Measurements from ENCODE around the gene CST5.
"Not testable (repeated sequence)": the region's sequence is repeated elsewhere in the genome, so short reads cannot be mapped to it uniquely, and the experiment has no call there.

Gene CST5

DNA sequence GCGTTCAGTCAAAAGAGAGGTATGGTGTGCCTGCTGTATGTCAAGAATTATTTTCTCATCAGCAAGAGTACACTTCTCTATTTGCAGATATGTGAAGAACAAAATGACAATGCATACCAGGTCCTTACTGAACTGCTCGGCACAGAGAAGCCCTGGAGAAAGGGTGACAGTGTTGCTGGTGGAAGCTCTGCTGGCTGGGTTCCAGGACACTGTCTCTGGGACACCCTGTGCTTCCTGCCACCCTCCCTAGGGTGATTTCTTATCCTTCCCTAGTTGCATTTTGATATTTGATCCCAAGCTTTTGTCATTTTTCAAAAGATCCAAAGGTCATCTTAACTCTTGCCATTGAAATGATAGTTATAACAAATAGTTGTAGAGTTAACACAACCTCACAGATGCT lies 8.3 kb upstream of the CST5 start:
- DNase-seq, result no peak

DNA sequence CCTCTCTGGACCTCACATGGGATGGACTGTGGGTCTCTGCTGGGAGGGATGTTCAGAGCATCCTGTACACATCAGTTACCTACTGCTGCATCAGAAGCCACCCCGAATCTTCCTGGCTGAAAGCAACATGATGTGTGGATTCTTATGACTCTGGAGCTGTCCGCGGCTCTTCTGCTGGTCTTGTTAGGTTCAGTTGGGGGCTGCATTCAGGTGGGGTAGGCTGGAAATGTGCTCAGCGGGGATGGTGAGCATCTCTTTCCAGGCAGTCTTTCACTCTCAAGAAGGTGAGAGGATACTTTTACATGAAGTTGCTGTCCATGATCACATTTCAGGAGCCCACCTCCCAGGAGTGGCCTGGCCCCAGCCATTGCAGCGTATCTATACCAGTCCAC lies 5.2 kb upstream of the CST5 start:
- DNase-seq, result no peak

DNA sequence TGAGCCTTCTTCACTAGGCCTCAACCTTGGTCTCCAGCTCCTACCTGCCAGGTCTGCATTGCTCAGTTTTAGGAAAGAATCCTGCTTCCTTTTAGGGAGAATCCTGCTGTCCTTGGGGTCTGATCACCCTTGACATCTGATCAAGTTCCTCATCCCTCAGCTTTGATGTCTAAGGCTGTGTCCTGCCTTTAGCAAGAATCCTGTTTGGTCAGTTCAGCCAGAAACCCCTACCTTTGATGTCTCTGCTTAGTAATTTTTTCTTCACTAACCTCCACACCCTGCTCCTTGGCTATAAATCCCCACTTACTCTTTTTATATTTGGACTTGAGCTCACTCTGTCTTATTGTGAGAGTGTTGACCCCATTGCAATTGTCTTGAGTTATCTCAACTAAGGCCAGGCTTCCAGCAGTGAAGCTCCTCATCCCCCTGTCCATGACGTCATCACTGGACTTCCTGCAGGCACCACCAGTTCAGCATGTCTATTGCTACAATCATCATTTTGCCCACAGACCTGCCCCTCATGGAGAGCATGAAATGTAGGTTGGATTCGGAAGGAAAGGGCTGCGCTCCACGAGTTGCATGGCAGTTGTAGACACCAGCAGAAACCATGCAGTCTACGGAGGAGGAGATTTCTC lies 4.7 kb upstream of the CST5 start:
- DNase-seq, result no peak

DNA sequence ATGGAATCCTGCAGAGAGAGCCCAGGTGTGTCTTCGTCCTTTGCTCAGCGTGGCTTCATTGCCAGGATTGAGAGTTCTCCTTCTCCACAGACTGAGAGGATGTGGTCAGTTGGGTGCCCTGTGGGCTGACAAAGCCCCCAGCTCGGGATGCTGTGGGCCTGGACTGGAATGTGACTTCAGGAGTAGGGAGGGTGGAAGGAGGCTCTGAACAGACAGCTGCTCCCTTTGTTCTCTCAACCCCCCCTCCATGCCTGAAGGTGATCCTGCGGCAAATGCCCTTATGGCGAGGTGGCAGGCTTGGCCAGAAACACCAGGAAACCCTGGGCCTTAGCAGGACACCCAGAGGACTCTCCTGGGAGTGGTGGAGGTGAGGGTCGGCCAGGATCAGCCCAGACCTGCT lies 1.8 kb upstream of the CST5 start:
- DNase-seq, result no peak

DNA sequence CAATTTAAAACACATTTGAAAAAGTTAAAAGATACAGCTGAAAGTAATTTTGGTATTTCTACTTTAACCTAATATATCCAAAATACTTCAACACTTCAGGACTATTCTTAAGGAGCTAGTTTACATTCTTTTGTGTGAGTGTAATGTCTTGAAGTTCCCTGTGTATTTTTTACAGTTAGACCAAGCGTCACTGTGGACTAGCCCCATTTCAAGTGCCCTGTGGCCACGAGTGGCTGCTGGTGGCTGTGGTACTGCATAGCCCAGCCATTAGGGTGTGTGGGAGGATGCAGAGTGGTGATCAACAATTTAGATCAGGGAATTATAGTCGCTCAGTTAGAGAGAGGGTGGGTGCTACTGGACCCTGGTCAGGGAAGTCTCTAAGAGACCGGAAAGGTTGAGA lies 869 bp upstream of the CST5 start:
- no peak for DNase-seq

DNA sequence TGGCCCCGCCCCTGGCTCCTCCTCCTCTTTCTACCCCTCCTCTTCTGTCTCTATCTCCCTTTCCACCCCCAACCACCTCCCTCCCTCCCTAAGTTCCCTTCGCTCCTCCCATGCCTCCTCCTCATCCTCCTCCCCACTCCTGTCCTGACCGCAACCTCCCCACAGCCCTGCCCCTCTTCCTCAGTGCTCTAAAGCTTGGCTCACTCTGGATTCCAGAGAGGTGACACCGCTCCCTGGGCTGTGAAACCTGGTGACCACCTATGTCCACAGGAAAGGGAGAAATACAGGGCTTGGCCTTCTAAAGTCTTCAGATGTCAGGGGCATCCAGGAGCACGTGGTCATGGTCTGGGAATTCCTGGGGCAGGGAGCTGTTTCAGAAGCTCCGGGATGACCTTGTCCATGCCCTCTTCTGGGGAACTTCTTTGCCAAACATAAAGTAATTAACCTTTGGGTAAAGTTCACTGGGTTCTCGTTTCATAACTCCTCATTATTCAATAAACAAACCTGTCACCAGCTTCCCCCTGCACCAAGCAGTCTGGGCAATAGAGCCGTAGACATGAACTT lies 345 bp upstream of the CST5 start:
- DNase-seq, result no peak

DNA sequence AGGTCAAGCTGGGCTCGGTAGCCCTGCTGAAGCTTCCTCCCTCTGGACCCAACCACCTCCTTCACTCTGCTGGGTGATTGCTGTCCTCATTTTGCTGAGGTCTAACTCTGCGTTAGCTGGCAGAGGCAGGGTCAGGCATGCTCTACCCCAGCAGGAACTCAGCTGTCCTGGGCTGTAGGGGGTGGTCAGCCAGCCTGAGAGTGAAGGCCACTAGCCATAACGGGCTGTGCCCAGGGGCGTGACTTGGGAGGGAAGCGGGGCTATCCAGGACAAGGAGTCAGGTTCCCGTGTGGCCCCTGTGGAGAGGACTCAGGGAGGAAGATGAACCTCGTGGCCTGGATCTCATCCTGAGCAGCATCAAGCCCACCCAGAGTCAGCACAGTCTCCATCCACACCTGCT lies 761 bp downstream of the CST5 start:
- no peak for DNase-seq

DNA sequence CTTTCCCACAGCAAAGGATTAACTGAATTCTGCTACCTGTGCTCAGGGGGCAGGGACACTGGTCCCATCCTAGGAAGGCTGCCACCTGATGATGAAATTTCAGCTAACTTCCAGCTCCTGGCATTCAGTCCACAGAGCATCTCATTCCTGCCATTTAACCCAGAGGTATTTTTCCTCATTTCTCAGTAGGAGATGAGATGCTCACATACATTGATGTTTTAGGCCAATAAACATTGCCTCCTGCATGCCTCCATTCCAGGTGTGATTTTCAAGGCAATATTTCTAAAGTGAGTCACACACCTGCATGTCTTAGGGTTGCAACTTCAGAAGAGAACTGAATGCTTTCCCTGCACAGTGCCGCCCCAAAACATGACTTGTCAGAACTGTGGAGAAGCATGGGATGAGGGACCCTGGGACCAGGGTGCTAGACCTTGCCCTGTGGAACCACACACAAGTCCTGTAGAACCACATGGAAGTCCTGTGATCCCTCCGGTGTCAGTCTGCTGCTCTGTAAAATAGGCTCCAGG lies 1.5 kb downstream of the CST5 start:
- DNase-seq, result not testable (repeated sequence)

DNA sequence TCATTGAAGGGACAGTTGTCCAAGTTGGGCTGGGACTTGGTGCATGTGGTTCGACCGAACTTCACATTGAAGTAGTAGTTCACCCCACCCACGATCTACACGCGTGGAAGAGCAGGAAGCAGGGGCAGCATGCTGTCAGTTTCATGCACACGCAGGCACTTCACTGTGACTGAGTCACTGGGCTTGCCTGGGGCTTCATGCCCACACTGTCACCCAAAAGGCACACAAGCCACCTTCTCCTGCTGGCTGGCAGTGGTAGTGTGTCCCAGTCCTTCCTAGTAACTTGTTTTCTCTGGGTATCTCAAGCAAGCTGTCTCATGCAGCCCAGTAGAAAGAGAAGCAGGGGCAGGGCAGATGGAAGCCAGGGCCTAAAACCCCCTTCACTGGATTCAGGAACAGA lies 2.0 kb downstream of the CST5 start:
- no peak for DNase-seq

DNA sequence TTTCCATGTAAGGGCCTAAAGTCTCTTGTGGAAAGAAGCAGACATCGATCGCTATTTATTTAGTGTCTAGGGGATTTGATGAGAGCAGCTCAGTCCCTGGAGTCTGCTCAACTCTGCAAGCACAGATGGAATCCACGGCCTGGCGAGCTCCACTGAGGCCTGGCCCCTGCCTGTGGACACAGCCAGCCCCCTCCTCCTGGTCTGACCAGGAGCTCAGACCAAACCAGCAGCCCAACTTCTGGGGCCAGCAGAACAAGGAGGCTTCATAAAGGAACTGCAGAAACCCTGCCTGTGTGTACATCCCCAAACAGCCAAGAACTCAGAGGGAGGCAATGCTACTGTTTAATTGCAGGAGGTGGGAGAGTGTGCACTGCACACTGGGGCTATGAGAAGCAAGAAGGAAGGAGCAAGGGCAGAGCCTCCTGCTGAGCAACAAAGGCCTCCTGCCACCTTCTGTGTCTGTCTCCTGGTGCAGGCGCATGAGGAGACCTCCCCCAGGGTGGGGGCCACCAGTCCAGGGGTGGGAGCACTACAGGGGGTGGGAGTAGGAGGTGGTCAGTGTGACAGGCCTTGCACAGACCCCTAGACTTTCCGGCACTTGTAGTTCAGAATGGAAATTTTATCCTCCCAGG lies 3.8 kb downstream of the CST5 start:
- no peak for DNase-seq

DNA sequence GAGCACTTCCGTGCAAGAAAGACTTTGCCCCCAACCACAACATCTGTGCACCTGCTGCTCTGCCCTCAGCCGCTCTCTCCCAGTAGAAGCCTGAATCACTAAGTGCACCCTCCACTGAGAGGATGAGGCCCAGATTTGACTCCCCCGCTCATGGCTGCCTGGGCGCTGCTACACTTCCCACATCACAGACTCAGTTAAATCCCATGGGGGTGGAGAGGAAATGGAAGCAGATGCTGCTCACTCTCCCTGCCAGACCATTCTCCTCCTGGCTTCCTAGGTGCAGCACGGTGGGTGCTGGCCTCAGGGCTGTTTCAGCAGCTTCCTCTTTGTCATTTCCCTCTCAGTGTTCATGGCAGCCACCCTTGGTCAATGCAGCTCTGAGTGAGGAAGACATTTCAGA lies 4.8 kb downstream of the CST5 start:
- no peak for DNase-seq

DNA sequence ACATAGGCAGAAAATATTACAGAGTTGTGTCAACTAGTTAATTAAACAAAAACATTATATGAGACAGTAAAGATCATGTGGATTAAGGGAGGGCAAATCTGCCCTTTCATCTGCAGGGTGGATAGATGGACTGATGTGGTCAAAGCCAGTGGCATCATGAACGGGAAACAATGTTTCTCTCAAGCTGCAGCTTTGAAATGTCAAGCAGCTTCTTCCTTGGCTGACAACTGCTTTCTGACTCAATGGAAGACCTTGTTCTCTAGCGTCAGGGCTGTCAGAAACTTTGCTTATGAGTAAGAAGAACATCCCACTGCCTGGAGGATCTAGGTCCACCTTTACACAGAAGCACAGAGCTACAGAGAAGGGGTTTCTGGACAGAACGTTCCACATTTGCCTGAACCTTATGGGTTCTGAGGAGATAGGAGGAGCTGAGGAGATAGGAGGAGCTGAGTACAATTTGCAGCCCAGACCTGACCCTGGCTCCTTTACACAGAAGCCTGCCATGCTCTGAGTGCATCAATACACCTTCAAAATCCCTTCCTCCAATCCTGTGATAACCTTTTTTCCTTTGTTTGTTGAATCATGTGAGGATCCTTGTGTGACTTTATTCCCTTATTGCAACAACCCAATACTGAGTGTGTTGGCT lies 6.1 kb downstream of the CST5 start:
- no peak for DNase-seq

DNA sequence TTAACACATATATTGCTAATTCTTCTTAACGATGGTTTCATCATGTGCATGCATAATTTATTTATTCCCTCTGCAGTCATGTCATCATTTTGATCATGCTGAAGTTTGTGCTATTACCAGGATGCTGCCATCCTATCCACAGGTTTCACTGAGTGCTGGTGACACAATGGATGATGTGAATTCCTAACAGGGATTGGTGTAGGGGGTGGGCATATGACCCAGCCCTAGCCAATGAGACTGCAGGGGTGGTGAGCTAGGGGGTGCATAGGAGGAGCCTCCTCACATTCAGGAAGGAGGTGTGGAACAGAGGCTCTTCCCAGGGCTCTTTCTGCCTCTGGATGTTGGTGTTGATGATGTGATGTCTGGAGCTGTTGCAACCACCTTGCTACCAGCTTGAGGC lies 7.5 kb downstream of the CST5 start:
- DNase-seq, result no peak

DNA sequence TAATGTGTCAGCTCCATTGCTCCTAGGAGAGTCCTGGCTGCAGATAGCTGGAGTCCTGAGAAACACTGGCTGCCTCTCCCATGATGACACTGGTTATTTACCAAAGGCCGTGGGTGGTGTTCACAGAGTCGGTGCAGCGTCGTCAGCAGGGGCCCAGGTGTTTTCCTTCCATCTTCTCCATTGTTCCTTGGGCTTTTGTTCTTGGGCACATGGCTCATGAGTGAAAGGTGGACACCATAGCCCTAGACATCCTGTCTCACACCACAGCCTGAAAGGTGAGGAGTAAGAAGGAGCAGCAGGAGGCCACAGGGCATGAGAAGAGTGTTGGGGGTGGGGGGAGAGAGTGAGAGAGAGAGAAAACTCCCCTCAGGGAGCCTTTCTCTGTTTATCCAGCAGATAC lies 9.1 kb downstream of the CST5 start:
- DNase-seq, result no peak

DNA sequence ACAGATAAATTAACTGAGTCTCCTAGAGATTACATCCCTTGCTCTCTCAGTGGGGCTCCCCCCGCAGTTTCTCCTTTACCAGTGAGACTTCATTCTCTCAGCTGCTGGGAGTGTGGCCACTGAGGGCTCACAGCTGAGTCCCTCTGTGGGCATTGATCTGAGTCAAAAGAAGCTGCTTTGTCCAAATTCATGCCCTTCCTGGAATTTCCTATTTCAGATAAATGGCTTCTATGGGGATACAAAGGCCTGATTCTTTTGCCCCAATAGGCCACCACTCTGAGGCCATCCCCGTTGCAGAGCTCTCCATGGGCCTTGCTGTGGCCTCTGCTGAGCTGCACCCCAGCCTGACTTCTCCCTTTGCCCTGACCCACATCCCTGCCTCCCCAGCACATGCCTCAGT lies 10.0 kb downstream of the CST5 start:
- no peak for DNase-seq

DNA sequence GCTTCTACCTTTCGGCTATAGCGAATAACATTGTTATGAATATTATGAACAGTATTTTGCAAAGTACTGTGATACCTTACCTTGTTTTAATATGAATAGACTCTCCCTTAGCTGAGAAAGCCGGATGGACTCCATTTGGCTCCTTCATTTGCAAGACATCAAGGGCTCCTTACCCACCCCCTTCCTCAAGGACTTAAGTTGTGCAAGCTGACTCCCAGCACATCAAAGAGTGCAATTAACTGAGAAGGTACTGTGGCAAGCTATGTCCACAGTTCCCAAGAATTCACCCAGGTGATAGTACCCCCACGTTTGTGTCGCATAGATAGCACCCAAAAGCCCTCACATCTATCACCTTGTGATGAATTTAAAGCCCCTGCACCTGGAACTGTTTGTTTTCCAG lies 11.2 kb downstream of the CST5 start:
- DNase-seq, result no peak

DNA sequence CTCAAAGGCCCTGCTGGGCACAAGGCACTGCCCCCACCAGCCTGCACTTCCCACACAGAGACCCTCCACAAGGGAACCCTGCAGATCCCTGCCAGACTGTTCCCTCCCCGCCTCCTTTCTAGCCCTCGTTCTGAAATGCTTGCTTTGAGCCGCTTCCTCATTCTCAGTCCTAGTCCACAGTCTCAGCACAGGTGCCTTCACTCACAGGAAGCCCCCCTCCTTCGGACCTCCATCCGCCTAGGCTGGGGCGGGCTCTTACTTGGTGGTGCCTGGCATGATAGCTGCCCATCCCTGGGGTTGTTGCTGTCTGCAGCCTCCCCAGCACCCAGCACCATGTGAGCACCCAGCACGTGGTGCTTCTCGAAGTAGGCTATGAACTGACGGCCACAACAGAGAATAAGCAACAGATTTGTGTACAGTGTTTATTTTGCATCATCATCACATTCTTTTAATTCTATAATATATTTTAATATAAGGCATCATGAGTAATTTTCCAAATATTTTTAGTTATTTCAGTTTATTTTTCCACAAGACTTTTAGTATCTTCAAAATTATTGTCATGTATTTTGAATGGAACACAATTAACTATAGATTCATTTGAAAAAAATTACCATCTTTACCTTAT lies 12.3 kb downstream of the CST5 start:
- DNase-seq, result no peak

DNA sequence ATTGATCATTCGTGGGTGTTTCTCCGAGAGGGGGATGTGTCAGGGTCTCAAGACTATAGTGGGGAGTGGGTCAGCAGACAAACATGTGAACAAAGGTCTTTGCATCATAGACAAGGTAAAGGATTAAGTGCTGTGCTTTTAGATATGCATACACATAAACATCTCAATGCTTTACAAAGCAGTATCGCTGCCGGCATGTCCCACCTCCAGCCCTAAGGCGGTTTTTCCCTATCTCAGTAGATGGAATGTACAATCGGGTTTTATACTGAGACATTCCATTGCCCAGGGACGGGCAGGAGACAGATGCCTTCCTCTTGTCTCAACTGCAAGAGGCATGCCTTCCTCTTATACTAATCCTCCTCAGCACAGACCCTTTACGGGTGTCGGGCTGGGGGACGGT lies 18.8 kb downstream of the CST5 start:
- not testable (repeated sequence) for DNase-seq

DNA sequence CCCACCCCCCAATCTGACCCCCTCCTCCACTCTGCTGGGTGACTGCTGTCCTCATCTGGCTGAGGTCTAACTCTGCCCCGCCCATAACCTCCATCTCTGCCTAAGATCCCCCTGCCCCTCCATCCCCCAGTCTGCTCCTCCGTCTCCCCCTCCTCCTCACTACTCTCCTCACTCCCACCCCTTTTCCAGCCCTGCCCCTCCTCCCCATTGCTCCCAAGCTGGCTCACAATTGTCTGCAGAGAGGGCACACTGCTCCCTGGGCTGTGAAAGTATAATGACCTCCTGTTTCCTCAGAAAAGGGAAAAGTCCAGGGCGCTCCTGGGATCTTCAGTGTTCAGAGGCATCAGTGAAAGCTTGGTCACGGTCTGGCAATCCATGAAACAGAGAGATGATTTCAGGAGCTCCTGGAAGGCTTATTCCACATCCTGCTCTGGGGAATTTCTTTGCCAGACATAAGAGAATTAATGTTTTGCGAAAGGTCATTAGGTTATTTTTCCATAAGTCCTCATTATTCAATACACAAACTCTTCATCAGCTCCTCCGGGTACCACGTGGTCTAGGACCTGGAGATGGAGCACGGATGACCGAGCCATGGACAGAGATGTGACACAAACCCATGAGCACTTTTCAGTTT lies 21.5 kb downstream of the CST5 start:
- DNase-seq, result no peak

DNA sequence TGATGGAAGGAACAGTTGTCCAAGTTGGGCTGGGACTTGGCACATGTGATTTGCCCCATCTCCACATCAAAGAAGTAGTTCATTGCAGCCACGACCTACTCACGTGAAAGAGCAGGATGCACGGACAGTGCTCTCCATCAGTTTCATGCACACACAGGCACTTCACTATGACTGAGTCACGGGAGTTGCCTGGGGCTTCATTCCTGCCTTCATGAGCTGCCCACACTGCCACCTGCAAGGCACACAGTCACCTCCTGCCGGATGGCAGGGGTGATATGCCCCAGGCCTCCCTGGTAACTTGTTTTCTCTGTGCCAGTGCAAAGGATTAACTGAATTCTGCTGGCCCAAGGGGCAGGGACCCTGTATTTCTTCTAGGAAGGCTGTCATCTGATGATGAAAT lies 22.8 kb downstream of the CST5 start:
- no peak for DNase-seq

DNA sequence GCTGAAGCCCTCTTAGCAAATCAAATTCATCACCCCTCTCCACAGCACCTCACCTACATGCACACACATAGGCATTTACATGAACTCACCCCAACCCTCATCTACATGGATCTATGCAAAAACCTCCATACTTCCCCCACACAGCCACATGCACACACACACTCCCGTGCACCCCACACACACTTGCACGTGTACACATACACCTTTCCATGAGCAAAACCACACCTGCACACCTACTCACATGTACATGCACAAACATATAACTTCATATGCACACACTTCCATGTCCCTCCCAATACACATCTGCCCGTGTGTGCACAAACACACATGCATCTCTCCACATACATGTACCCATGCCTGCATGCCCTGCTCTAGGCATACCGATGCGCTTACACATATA lies 23.3 kb downstream of the CST5 start:
- DNase-seq, result no peak

DNA sequence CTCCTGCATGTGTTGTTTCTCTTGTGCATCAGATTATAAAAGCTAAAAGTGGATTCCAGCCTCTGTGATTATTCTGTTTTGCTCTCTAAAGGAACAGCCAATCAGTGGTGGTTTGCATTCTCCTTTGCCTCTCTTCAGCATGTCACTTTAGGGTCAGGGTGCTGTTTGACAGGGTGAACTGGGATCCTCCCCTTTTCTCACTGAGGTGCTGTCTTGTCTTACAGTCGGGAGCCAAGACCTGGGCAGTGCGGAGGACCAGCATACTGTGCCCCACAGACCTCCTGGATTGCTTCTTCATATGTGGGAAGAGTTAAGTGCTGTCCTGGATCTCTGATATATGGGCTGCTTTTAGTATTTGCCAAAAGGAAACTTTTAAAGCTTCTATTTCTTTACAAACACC lies 37.9 kb downstream of the CST5 start:
- no peak for DNase-seq

DNA sequence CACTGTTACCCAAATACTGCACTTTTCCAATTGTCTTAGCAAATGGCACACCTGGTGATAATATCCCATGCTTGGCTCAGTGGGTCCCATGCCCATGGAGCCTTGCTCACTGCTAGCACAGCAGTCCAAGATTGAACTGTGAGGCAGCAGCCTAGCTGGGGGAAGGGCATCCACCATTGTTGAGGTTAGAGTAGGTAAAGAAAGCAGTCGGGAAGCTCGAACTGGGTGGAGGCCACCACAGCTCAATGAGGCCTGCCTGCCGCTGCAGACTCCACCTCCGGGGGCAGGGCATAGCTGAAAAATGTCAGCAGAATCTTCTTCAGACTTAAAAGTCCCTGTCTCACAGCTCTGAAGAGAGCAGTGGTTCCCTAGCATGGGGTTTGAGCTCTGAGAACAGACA lies 43.8 kb downstream of the CST5 start:
- no peak for DNase-seq
